LHCN-M2 (cell line): ENCODE measurements around the gene PPP6R3. TPM values are rescaled to one million over a fixed set of nuclear protein-coding genes. Genes with fewer than 3 reads are reported as not detected.

Experiments used
- DNase-seq: peaks from one replicate; pipeline ENCODE4 v3.0.0-alpha.2; 2012; ENCODE audit warnings: low read depth
- total RNA-seq: library from RNA; depleted of rRNA; stranded (reverse); fragments of >200 nt; gene quantifications from 2 replicates; pipeline ENCODE4 v1.2.3, GENCODE V29; 2014

The PPP6R3 gene
- total RNA-seq, 1 experiment from 2014 or later = 84.6 TPM

DNA sequence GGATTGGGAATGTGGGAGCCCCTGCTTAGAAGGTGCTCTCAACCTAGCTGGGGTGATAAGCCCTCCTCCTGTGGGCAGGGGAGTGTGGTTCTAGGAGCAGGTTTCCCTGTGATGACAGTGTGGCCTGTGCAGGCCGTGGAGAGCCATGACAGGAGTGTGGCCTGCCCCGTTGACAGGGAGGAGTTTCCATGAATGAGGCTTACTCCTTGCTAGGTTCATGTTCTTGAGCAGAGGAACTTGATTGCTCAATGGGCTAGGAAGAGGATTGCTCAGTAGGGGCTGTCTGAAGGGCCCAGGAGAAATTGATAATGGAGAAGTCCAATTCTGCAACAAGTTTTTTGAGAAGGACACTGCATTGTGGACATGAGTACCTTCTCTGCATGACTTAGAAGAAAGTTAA, 92.0 kb downstream of the PPP6R3 start:
- DNase-seq = no peak

- no peak for DNase-seq
Measured at GRCh38 chr11:68560216-68560615, 99.7 kb downstream of the PPP6R3 start.

DNA sequence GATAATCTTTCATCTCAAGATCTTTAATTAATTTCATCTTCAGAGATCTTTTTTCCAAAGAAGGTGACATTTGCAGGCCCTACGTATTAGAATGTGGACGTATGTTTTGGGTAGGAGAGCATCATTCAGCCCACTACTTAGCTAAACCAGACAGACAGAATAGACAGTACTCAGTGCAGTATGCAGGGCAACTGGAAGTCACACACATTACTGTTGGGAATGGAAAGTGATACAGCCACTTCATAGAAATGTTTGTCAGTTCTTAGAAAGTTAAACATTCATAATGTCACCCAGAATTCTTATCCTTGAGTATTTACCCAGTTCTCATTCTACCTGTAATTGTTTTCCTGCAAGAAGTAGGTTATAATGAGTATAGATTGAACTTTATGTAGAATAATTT, 102.9 kb downstream of the PPP6R3 start:
- no peak for DNase-seq

DNA sequence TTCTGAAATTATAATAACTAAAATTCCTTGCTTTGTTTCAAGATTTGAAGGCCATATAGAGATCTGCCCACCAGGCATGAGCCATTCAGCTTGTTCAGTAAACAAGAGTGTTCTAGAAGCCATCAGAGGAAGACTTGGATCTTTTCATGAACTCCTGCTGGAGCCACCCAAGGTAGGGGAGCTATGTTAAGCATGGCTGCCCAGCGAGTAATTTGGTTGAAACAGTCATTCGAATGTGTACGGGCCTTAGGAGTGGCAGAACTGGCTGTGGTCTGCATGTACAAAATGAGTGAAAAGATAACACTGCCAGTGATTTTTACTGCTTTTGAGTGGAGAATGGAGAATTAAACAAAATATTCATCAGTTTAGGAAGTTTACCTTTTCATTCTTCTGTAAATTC, 103.7 kb downstream of the PPP6R3 start:
- DNase-seq = no peak

GRCh38 chr11:68565768-68566167, 105.2 kb downstream of the PPP6R3 start:
- no peak for DNase-seq

DNA sequence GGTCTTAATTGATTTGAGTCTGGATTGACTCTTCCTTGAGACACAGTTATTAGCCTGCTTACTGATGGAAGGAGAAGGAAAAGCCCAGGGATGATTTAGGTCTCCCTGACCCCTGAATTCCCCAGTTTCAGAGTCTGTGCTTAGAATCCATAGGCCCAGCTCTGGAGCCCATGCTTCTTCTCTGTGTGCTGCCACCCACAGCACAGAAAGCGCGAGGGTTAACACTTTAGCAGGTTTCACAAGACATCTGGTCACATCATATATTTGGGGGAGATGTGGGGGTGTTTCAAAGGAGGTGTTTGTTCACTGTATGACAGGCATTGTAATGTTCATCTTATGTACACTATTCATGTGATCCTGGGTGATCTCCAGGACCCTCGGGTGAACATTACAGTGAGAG, 107.0 kb downstream of the PPP6R3 start:
- DNase-seq = no peak

DNA sequence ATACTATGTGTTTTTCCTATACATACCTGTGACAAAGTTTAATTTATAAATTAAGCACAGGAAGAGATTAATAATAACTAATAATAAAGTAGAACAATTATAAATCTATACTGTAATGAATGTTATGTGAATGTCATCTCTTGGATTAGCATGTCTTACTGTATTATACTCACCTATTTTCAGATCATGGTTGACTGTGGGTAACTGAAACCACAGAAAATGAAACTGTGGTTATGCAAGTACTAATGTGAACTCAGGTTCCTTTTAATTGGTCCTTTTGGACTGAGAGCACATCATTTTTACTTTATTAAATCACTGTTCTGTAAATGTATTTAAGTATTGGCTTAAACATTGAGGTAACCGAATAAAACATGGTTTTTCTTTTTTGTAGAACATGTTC, 108.8 kb downstream of the PPP6R3 start:
- DNase-seq = no peak

DNA sequence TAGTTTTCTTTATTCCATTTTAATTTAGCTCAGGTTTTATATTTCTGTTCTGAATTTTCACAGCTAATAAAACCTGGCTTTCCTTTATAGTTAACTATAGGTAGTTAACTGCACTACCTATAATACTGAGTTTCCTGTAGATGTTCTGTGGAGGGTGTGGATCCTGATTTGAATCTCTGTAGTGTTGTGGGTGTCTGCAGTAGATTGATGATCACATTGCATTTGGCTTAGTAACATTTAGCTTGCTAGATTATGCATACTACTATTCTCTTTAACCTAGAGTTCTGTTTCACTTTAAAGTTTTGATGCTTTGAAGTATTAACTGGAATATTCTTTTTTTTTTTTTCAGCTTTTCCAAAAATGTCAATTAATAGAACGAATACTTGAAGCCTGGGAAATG, 110.1 kb downstream of the PPP6R3 start:
- no peak for DNase-seq

DNA sequence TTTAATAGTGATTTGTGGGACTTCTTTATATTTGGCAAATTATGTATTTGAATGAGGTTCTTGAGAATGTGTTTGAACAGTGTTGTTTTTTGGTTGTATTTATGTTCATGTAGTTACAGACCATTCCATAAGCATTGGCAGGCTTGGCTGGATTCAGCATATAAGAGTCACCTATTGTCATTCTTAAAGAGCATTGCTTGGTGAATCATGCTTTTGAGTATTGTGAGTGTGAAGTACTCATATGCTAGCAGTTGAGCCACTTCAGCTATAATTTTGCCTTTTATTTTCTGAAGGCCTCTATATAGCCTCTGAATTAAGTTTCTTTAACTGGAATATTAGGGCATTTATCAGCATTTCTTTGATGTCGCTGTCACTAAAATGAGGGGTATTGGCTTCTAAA, 113.8 kb downstream of the PPP6R3 start:
- DNase-seq = no peak

- DNase-seq = no peak
Measured at GRCh38 chr11:68575025-68575665, 114.6 kb downstream of the PPP6R3 start.

- DNase-seq = no peak
Measured at GRCh38 chr11:68579455-68579854, 118.9 kb downstream of the PPP6R3 start.

DNA sequence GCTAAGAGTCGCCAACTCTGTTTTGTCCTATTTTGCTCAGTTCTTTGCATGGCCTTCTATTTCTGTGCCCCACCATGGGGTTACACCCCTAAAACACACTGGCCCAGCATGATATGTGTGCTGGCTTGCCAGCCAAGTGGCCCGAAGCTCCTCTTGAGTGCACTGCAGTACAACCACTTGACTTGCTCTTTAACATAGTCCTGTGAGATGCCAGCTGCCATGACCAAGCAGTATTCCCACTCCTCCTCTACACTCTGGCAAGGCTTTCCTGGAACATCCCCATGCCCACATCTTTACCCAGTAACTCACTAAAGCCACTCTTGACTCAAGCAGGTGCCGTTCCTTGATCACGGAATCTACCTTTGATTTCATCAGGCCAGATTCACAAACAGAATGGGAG, 120.9 kb downstream of the PPP6R3 start:
- no peak for DNase-seq

- no peak for DNase-seq
Measured at GRCh38 chr11:68581901-68582300, 121.3 kb downstream of the PPP6R3 start.

- DNase-seq = no peak
Measured at GRCh38 chr11:68582416-68583040, 122.0 kb downstream of the PPP6R3 start.

DNA sequence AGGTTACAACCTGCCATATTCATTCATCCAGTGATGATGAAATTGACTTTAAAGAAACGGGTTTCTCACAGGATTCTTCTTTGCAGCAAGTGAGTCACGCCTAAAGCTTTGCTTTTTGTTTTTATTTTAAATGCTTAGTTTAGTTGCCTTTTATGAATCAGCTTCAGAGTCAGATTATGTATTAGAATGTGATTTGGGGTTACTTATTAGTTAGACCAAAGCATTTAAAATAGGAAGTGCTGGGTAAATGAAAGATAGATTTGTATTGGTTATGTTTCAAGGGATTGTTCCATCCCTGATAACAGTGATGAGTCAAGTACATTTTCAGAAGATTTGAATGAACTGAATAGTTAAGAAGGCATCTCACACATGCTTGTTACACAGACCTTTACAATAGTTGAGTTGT, 122.5 kb downstream of the PPP6R3 start:
- DNase-seq = peak; percentile 49

- DNase-seq = peak; percentile 20
Measured at GRCh38 chr11:68584097-68584496, 123.5 kb downstream of the PPP6R3 start.

GRCh38 chr11:68584991-68585524, 124.5 kb downstream of the PPP6R3 start:
- DNase-seq = no peak

DNA sequence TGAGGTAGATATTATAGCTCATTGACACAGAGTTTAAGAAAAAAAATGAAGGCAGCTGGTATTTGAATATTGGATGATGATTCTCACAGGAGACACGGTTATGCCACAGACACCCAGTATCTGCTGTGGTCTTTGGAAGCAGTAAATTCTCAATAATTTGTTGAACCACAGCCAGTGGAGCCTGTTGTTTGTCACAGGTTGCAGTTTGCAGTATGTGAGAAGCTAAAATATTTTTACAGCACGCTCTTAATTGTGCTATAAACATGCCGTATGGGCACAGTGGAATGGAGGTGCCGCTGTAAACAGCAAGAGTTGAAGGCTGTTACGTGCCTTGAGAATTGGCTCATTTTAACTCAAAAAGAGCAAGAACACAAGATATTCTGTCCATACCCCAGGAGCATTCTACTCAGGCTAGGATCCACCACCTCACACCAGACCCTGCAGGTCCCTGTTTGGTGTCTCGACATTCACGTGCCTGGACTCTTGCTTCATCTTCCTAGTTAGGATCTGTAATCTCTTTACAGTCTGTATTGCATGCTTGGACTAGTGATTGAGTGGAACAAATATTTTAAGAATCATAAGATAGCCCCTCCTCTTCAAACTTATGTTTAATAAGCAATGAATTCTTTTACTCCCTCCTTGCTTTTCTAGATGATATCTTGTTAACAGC, 129.1 kb downstream of the PPP6R3 start:
- no peak for DNase-seq

DNA sequence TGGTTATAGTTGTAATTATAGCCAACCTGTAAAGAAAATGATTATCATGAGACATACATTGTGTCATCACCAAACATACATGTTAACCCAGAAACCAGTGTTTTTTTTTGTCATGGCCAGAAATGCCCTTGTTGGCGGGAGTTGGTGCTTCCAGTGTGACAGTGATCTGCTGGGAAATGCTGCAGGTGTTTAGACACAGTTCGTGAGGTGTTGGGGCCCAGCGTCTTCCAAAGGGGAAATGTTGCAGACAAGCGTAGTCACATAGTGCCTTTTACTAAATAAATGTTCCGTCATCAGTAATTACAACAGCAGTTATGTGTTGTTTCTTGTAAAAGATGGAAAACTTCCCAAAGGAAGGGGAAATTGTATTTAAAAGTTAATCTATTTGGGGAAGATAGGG, 131.2 kb downstream of the PPP6R3 start:
- DNase-seq = no peak

DNA sequence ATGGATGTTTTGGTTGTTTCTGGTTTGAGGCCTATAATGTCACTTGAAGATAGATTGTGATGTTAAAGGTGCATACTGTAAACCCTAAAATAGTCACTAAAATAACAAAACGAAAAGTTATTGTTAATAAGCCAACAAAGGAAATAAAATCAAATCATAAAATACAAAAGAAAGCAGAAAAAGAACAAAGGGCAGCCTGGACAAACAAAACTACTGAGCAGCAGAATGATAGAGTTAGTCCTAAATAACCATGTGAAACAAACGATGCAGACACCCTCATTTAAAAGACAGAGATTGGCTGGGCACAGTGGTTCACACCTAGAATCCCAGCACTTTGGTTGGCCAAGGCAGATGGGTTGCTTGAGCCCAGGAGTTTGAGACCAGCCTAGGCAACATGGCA, 132.9 kb downstream of the PPP6R3 start:
- no peak for DNase-seq

- DNase-seq = no peak
Measured at GRCh38 chr11:68594123-68594522, 133.6 kb downstream of the PPP6R3 start.

GRCh38 chr11:68596231-68596630, 135.7 kb downstream of the PPP6R3 start:
- DNase-seq = no peak
